ENCODE results near the gene LILRB3. TPM values are rescaled to one million over a fixed set of nuclear protein-coding genes. Genes with fewer than 3 reads are reported as not detected.
"Not testable (repeated sequence)": the region's sequence is repeated elsewhere in the genome, so short reads cannot be mapped to it uniquely, and the experiment has no call there.

The LILRB3 gene
- 10.0 TPM for total RNA-seq
- 1.4 TPM for polyA plus RNA-seq (ENCODE audit: insufficient read depth, low read depth, low replicate concordance)
- long read RNA-seq, donor 1 = 0 reads
- long read RNA-seq, donor 2 = 0 reads
- long read RNA-seq, donor 3 = 0 reads
- long read RNA-seq, donor 4 = 0 reads
- long read RNA-seq, donor 5 = 0 reads
- long read RNA-seq, donor 6 = 0 reads
- long read RNA-seq, donor 7, partial matches to known transcripts = 0 of 5 reads
- long read RNA-seq, donor 7, other reads (novel, unspliced or antisense) = 4 of 5 reads
- long read RNA-seq, donor 8 = 0 reads
- long read RNA-seq, donor 9 = 0 reads
- long read RNA-seq, donor 10 = 0 reads

GRCh38 chr19:54222474-54223276 is at the start of gene LILRB3:
Gene LILRB3, minus strand, starts transcription at chr19:54223007. Its CDS starts 31 bp downstream, at chr19:54222976.
- H3K4me3 ChIP-seq (ENCODE audit: low read length in 3 of 3); H3K4me1 ChIP-seq (ENCODE audit: control insufficient read depth in 2 of 3, insufficient read depth in 2 of 3, low read depth in 1 of 3, low read length in 3 of 3); H3K9ac ChIP-seq (ENCODE audit: low read length in 3 of 3); FAIRE-seq; H3K36me3 ChIP-seq (ENCODE audit: control insufficient read depth in 2 of 3, insufficient read depth in 3 of 3, low read length in 3 of 3); intact Hi-C loops (cut with DNase I); H3K27me3 ChIP-seq (ENCODE audit: control insufficient read depth, insufficient read depth, low read length); H3K27ac ChIP-seq (ENCODE audit: low read depth in 2 of 2, low read length in 2 of 2); H3K9me3 ChIP-seq (ENCODE audit: control insufficient read depth in 2 of 3, insufficient read depth in 1 of 3, low read length in 3 of 3): not testable (repeated sequence)
- peak in 1 of 5 donors; percentile 41 for DNase-seq

GRCh38 chr19:54272181-54272580 is 49.4 kb upstream of the LILRB3 start:
- H3K4me3 ChIP-seq (ENCODE audit: low read length in 3 of 3); H3K27ac ChIP-seq (ENCODE audit: low read depth in 2 of 2, low read length in 2 of 2); FAIRE-seq; H3K36me3 ChIP-seq (ENCODE audit: control insufficient read depth in 2 of 3, insufficient read depth in 3 of 3, low read length in 3 of 3); H3K4me1 ChIP-seq (ENCODE audit: control insufficient read depth in 2 of 3, insufficient read depth in 2 of 3, low read depth in 1 of 3, low read length in 3 of 3); H3K27me3 ChIP-seq (ENCODE audit: control insufficient read depth, insufficient read depth, low read length); H3K9ac ChIP-seq (ENCODE audit: low read length in 3 of 3); DNase-seq; intact Hi-C loops (cut with DNase I); H3K9me3 ChIP-seq (ENCODE audit: control insufficient read depth in 2 of 3, insufficient read depth in 1 of 3, low read length in 3 of 3): not testable (repeated sequence)

- intact Hi-C loops (cut with DNase I); H3K4me1 ChIP-seq (ENCODE audit: control insufficient read depth in 2 of 3, insufficient read depth in 2 of 3, low read depth in 1 of 3, low read length in 3 of 3); H3K9me3 ChIP-seq (ENCODE audit: control insufficient read depth in 2 of 3, insufficient read depth in 1 of 3, low read length in 3 of 3); H3K9ac ChIP-seq (ENCODE audit: low read length in 3 of 3); H3K27ac ChIP-seq (ENCODE audit: low read depth in 2 of 2, low read length in 2 of 2); FAIRE-seq; H3K27me3 ChIP-seq (ENCODE audit: control insufficient read depth, insufficient read depth, low read length); H3K36me3 ChIP-seq (ENCODE audit: control insufficient read depth in 2 of 3, insufficient read depth in 3 of 3, low read length in 3 of 3); H3K4me3 ChIP-seq (ENCODE audit: low read length in 3 of 3); DNase-seq: not testable (repeated sequence)
These were observed 48.8 kb upstream of the LILRB3 start for GRCh38 chr19:54271587-54271986.

GRCh38 chr19:54271106-54271505 is 48.3 kb upstream of the LILRB3 start:
- intact Hi-C loops (cut with DNase I) = no loop called here
- no peak for FAIRE-seq
- Histone ChIP-seq H3K9ac (ENCODE audit: low read length in 3 of 3) (no peak overlapping the region), H3K27ac (ENCODE audit: low read depth in 2 of 2, low read length in 2 of 2) (no peak overlapping the region), H3K4me3 (ENCODE audit: low read length in 3 of 3) (no peak overlapping the region), H3K36me3 (ENCODE audit: control insufficient read depth in 2 of 3, insufficient read depth in 3 of 3, low read length in 3 of 3) (no peaks in the 10 kb centered on the region), H3K9me3 (ENCODE audit: control insufficient read depth in 2 of 3, insufficient read depth in 1 of 3, low read length in 3 of 3) (no peaks in the 10 kb centered on the region), H3K27me3 (ENCODE audit: control insufficient read depth, insufficient read depth, low read length) (no peaks in the 10 kb centered on the region), H3K4me1 (ENCODE audit: control insufficient read depth in 2 of 3, insufficient read depth in 2 of 3, low read depth in 1 of 3, low read length in 3 of 3) (no peaks in the 10 kb centered on the region)
- no peak for TF ChIP-seq CTCF (IDR thresholded peaks at IDR 0.05; ENCODE audit: borderline replicate concordance, extremely low read depth, insufficient read depth)
- no peak for DNase-seq

GRCh38 chr19:54268936-54269335 is 46.1 kb upstream of the LILRB3 start:
- no peak for FAIRE-seq
- no peak for DNase-seq
- Histone ChIP-seq H3K27ac (ENCODE audit: low read depth in 2 of 2, low read length in 2 of 2) (no peak overlapping the region), H3K4me1 (ENCODE audit: control insufficient read depth in 2 of 3, insufficient read depth in 2 of 3, low read depth in 1 of 3, low read length in 3 of 3) (no peaks in the 10 kb centered on the region), H3K36me3 (ENCODE audit: control insufficient read depth in 2 of 3, insufficient read depth in 3 of 3, low read length in 3 of 3) (no peaks in the 10 kb centered on the region), H3K27me3 (ENCODE audit: control insufficient read depth, insufficient read depth, low read length) (no peaks in the 10 kb centered on the region), H3K9ac (ENCODE audit: low read length in 3 of 3) (no peak overlapping the region), H3K9me3 (ENCODE audit: control insufficient read depth in 2 of 3, insufficient read depth in 1 of 3, low read length in 3 of 3) (no peaks in the 10 kb centered on the region), H3K4me3 (ENCODE audit: low read length in 3 of 3) (no peak overlapping the region)
- intact Hi-C loops (cut with DNase I) = no loop called here
- TF ChIP-seq CTCF (IDR thresholded peaks at IDR 0.05; ENCODE audit: borderline replicate concordance, extremely low read depth, insufficient read depth) = no peak

Measured in kidney (tissue), 22 donors.